Cortex of kidney (tissue), 1 donor: ENCODE measurements around the gene KCNMA1.

Experiments
- DNase-seq: peaks from one replicate; lab custom pipeline; 2025; lab: John Stamatoyannopoulos, UW

KCNMA1 gene

GRCh38 chr10:76981251-76981650 is 656.4 kb downstream of the KCNMA1 start:
- no peak for DNase-seq

- DNase-seq, result no peak
Observed at GRCh38 chr10:76977901-76978300, 659.7 kb downstream of the KCNMA1 start.

GRCh38 chr10:76977046-76977445 is 660.6 kb downstream of the KCNMA1 start:
- no peak for DNase-seq

- DNase-seq, result no peak
Observed at GRCh38 chr10:76976142-76976541, 661.5 kb downstream of the KCNMA1 start.

GRCh38 chr10:76975126-76975525 is 662.5 kb downstream of the KCNMA1 start:
- no peak for DNase-seq

- DNase-seq, result no peak
Observed at GRCh38 chr10:76974017-76974691, 663.5 kb downstream of the KCNMA1 start.

- DNase-seq, result no peak
Observed at GRCh38 chr10:76973091-76974016, 664.3 kb downstream of the KCNMA1 start.

GRCh38 chr10:76972541-76972940 is 665.1 kb downstream of the KCNMA1 start:
- no peak for DNase-seq

GRCh38 chr10:76971547-76972170 is 665.9 kb downstream of the KCNMA1 start:
- no peak for DNase-seq

GRCh38 chr10:76970711-76971519 is 666.7 kb downstream of the KCNMA1 start:
- DNase-seq, result no peak

GRCh38 chr10:76969366-76969948 is 668.2 kb downstream of the KCNMA1 start:
- no peak for DNase-seq

GRCh38 chr10:76968483-76968882 is 669.1 kb downstream of the KCNMA1 start:
- no peak for DNase-seq

GRCh38 chr10:76962851-76963250 is 674.8 kb downstream of the KCNMA1 start:
- no peak for DNase-seq

GRCh38 chr10:76961841-76962240 is 675.8 kb downstream of the KCNMA1 start:
- DNase-seq, result no peak

GRCh38 chr10:76959111-76959510 is 678.5 kb downstream of the KCNMA1 start:
- no peak for DNase-seq

- no peak for DNase-seq
Observed at GRCh38 chr10:76954838-76955237, 682.8 kb downstream of the KCNMA1 start.

- no peak for DNase-seq
Observed at GRCh38 chr10:76950354-76950753, 687.3 kb downstream of the KCNMA1 start.

- DNase-seq, result no peak
Observed at GRCh38 chr10:76946270-76946669, 691.3 kb downstream of the KCNMA1 start.

GRCh38 chr10:76945166-76945565 is 692.4 kb downstream of the KCNMA1 start:
- no peak for DNase-seq

- no peak for DNase-seq
Observed at GRCh38 chr10:76944640-76945039, 693.0 kb downstream of the KCNMA1 start.

GRCh38 chr10:76942628-76943416 is 694.8 kb downstream of the KCNMA1 start:
- no peak for DNase-seq
